Glutamatergic neuron (in vitro differentiated cells): ENCODE results near the gene MANSC4. TPM values are rescaled to one million over a fixed set of nuclear protein-coding genes. Genes with fewer than 3 reads are reported as not detected.

ENCODE experiments used
- DNase-seq: peaks from one replicate; pipeline ENCODE4 v3.0.0; 2022
- H3K27ac Mint-ChIP-seq: one replicate; pipeline ENCODE4 v1.8.0; 2020; ENCODE audit warnings: mild to moderate bottlenecking, mixed read lengths, inconsistent platforms; ENCODE audit not compliant: unreplicated experiment
- H3K27me3 Mint-ChIP-seq: one replicate; pipeline ENCODE4 v1.8.0; 2020; ENCODE audit warnings: mild to moderate bottlenecking, moderate library complexity, mixed read lengths, inconsistent platforms; ENCODE audit not compliant: unreplicated experiment
- H3K36me3 Mint-ChIP-seq: one replicate; pipeline ENCODE4 v1.8.0; 2020; ENCODE audit warnings: mild to moderate bottlenecking, mixed read lengths, inconsistent platforms; ENCODE audit not compliant: unreplicated experiment
- H3K4me1 Mint-ChIP-seq: one replicate; pipeline ENCODE4 v1.8.0; 2020; ENCODE audit warnings: mild to moderate bottlenecking, low read depth, mixed read lengths, inconsistent platforms; ENCODE audit not compliant: unreplicated experiment
- H3K4me3 Mint-ChIP-seq: one replicate; pipeline ENCODE4 v1.8.0; 2020; ENCODE audit warnings: mild to moderate bottlenecking, mixed read lengths, inconsistent platforms; ENCODE audit not compliant: unreplicated experiment
- H3K9me3 Mint-ChIP-seq: one replicate; pipeline ENCODE4 v1.8.0; 2020; ENCODE audit warnings: mild to moderate bottlenecking, moderate library complexity, mixed read lengths, inconsistent platforms; ENCODE audit not compliant: unreplicated experiment
- total RNA-seq: library from RNA; stranded (reverse); fragmentation: NEBNext Ultra II Directional; extraction: Animal tissue kit (Norgen Biotek cat#: 25700); gene quantifications from one replicate; pipeline ENCODE4 v1.2.1, GENCODE V29; 2021; ENCODE audit not compliant: unreplicated experiment
- TF ChIP-seq, protein P1 (sequence below): fragments of 200-600 bp; sonication (generic); IDR thresholded peaks from one replicate; pipeline ENCODE4 v1.5.0; 2021; ENCODE audit not compliant: partially characterized antibody, unreplicated experiment

The MANSC4 gene
- total RNA-seq, 1 donor from 2014 or later, result not detected

DNA sequence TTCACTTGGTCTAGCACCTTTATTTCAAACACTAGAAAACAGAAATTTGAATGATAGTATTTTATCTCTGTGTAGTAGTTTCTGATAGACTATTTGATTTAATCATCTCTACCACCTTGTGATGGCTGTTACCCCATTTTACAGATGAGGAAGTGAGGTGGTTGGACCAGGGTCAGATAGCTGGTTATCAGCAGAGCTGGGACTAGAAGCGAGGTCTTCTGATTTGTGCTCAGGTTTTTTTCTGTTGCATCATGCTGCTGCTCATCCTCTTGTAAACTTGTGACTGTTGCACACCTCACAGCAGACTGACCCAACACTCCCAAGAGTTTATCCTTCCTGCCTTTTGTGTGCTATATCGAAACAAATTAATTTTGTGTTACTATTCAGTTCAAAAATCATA, 10.1 kb upstream of the MANSC4 start:
- Mint-ChIP-seq H3K27ac (no peak overlapping the region), H3K4me1 (peaks cover 10% of the 10 kb centered on the region), H3K4me3 (no peak overlapping the region), H3K27me3 (no peaks in the 10 kb centered on the region), H3K9me3 (peaks cover 1% of the 10 kb centered on the region), H3K36me3 (no peaks in the 10 kb centered on the region)
- TF ChIP-seq, protein P1, sequence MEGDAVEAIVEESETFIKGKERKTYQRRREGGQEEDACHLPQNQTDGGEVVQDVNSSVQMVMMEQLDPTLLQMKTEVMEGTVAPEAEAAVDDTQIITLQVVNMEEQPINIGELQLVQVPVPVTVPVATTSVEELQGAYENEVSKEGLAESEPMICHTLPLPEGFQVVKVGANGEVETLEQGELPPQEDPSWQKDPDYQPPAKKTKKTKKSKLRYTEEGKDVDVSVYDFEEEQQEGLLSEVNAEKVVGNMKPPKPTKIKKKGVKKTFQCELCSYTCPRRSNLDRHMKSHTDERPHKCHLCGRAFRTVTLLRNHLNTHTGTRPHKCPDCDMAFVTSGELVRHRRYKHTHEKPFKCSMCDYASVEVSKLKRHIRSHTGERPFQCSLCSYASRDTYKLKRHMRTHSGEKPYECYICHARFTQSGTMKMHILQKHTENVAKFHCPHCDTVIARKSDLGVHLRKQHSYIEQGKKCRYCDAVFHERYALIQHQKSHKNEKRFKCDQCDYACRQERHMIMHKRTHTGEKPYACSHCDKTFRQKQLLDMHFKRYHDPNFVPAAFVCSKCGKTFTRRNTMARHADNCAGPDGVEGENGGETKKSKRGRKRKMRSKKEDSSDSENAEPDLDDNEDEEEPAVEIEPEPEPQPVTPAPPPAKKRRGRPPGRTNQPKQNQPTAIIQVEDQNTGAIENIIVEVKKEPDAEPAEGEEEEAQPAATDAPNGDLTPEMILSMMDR, result no peak
- no peak for DNase-seq

DNA sequence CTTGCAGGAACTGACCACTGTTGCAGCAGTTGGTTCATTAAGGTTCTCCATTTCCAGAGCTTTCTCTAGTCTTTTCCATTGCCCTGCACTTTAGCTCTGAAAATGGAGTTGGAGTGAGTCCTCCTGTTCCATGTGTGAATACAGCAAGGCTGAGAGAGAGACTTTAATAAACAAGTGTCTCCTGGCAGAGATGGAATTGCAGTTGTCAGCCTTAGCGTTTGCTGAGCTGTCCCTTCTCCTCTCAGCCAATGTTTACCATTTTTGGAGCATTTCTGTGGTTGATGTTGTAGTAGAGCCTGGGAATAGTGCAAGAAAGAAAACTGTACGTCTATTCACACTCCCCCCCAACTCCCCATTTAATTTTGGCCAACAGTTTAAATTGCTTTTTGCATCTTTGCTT, 7.5 kb upstream of the MANSC4 start:
- no peak overlapping the region for H3K27ac Mint-ChIP-seq
- no peak overlapping the region for H3K4me3 Mint-ChIP-seq

GRCh38 chr12:27785882-27786570, 6.0 kb upstream of the MANSC4 start:
- Mint-ChIP-seq H3K27me3 (peaks cover 5% of the 10 kb centered on the region), H3K27ac (no peak overlapping the region), H3K4me1 (peaks cover 21% of the 10 kb centered on the region), H3K36me3 (no peaks in the 10 kb centered on the region), H3K4me3 (no peak overlapping the region), H3K9me3 (peaks cover 5% of the 10 kb centered on the region)
- TF ChIP-seq, protein P1, result no peak
- DNase-seq, result no peak

More for the DNA sequence above, 7.5 kb upstream of the MANSC4 start:
- no peak for DNase-seq
- no peaks in the 10 kb centered on the region for H3K36me3 Mint-ChIP-seq
- H3K27me3 Mint-ChIP-seq, result peaks cover 2% of the 10 kb centered on the region
- H3K9me3 Mint-ChIP-seq, result peaks cover 1% of the 10 kb centered on the region
- TF ChIP-seq, protein P1, result no peak
- peaks cover 11% of the 10 kb centered on the region for H3K4me1 Mint-ChIP-seq

GRCh38 chr12:27782481-27782880, 2.4 kb upstream of the MANSC4 start:
- Mint-ChIP-seq H3K27ac (no peak overlapping the region), H3K4me3 (peak overlapping the region; percentile 88), H3K27me3 (peaks cover 12% of the 10 kb centered on the region), H3K9me3 (peaks cover 14% of the 10 kb centered on the region), H3K4me1 (peaks cover 15% of the 10 kb centered on the region), H3K36me3 (no peaks in the 10 kb centered on the region)
- DNase-seq, result no peak
- TF ChIP-seq, protein P1, result no peak

DNA sequence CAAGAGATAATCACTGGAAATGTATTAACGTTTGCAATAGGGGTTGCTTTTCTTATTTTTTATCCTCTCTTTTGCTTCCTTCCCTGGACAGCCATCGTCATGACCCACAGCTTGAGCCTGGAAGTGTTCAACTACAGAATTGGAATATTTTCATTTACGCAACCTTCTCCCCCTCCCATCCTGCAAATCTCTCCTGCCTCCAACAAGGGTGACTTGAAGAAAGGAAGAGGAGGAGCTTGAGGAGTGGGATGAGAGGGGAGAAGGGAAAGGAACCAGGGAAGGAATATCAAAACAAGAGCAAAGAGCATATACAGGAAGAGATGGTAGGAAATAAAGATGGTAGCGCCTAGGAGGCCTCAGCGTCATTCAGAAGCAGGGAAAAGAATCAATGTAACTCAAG, 1.6 kb upstream of the MANSC4 start:
- peaks cover 14% of the 10 kb centered on the region for H3K9me3 Mint-ChIP-seq
- H3K36me3 Mint-ChIP-seq, result no peaks in the 10 kb centered on the region
- H3K4me3 Mint-ChIP-seq, result peak overlapping the region; percentile 88
- peak overlapping the region; percentile 26 for H3K27ac Mint-ChIP-seq
- H3K4me1 Mint-ChIP-seq, result peaks cover 14% of the 10 kb centered on the region
- TF ChIP-seq, protein P1, result no peak
- H3K27me3 Mint-ChIP-seq, result peaks cover 12% of the 10 kb centered on the region
- no peak for DNase-seq
